CD4-positive, alpha-beta T cell treated with Interleukin-15 for 1 hour (primary cell): ENCODE results near the gene LLGL1.

Experiments
- DNase-seq: peaks from one replicate; pipeline ENCODE4 v3.0.0-alpha.2; 2020

The LLGL1 gene

DNA sequence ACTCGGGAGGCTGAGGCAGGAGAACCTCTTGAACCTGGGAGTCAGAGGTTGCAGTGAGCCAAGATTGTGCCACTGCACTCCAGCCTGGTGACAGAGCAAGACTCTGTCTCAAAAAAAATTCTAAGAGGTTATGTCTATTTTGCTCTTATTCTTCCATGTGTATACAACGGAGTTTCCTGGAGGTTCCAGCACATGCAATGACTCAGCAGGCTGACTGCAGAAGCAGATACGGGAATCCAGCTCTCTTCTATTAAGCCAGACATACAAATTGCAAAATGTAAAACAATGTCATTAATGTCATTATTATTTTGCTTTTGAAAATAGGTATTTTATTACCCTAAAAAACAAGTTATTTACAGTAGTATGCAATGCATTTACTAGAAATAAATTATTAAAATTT lies 53.4 kb downstream of the LLGL1 start:
- DNase-seq = no peak

DNA sequence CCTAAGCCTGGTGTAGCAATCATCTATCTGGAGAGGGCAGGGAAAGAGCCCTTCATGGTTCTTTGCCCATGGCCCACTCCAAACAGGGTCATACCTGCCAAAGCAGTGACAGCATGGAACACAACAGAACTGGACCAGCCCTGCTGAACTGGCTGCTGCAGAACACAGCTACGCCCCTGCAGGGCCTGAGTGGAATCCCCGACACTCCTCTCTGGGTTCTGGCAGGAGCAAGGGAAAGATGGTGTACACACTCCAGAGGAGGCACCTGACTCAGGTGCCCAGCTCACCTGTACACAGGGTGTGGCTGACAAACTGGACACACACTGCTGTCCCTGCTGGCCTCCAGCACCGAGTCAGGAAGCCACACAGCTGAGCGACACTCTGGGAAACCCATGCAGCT lies 54.8 kb downstream of the LLGL1 start:
- DNase-seq = no peak

DNA sequence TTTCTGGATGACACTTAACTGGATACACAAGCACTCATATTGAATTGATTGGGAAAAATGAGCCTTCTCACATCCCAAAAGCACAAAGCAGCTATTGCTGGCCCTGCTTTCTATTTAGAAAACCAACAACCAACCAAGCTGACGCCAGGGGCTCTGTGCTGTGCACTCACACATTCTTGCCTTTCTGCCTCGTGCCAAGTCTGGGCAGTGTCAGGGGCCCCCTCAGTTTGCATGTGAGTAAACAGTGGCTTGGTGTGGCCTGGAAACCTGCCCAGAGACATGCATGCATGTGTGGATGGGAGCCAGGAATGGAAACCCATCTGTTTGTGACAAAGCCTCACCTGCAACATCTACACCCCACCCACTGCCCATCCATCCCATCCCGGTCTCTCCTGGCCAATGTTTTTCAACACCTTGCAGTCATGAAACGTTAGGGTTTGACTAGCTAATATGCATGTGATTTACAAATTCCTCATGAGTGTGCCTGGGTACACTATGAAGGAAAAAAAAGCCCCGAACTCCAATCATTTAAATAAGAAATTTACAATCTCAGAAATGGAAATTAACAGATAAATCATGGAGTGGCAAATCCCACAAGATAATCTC lies 55.4 kb downstream of the LLGL1 start:
- no peak for DNase-seq

DNA sequence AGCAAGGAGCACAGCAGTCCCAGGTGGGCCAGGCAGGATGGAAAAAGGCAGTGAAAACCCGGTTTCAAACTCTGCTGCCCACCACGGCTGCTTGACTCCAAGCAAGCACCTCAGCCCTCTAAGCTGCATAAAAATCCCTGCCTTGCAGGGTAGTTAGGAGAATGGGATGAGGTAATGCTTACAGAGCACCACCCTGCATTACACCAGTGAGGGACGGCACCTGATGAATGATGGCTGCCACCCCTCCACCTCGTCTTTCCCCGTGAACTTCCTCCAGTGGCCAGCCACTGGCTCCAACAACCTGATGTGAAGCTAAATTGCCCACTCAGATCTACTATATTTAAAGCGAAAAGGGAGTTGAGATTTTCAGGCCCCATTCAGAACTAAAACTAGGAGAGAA lies 56.4 kb downstream of the LLGL1 start:
- no peak for DNase-seq

GRCh38 chr17:18285296-18285695 lies 59.9 kb downstream of the LLGL1 start:
- no peak for DNase-seq

DNA sequence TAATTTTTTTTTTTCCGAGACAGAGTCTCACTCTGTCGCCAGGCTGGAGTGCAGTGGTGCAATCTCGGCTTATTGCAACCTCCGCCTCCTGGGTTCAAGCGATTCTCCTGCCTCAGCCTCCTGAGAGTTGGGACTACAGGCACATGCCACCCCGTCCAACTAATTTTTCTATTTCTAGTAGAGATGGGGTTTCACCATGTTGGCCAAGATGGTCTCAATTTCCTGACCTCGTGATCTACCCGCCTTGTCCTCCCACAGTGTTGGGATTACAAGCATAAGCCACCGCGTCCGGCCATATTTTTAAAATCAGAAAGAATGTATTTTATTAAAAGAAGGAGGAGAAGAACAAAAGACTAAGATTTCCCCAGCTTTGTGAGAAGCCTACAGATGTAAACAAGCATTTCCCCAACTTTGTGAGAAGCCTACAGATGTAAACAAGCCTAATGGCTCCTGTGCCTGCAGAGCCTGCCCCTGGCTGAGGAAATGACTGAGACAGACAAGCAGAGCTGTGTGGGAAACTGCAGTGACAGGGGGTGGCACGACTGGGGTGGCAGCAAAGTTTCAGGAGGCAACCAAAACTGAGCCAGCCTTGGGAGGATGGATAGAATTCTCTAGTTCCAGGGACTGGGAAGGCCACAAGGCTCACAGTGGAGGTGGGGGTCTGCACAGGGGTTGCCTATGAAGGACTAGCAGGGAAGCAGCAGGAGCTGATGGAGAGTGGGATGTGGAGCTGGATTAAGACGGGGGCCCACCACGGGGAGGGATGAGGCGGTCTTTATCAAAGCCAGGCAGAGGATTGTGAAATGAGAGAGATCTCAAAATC lies 66.5 kb downstream of the LLGL1 start:
- no peak for DNase-seq
